GM18507 (cell line): ENCODE data around the gene UCHL3.
A peak's percentile ranks its signal among the peaks of the same experiment; 100 is the strongest.

Experiments used
- DNase-seq: peaks from one replicate; pipeline ENCODE4 v3.0.0; 2011; ENCODE audit warnings: low read depth; ENCODE audit not compliant: insufficient read length; ENCODE audit errors: extremely low spot score
- FAIRE-seq: peaks from 2 replicates; lab custom pipeline; 2011; peaks lifted over from hg19 to GRCh38; lab: Jason Lieb, UNC

UCHL3 gene

DNA sequence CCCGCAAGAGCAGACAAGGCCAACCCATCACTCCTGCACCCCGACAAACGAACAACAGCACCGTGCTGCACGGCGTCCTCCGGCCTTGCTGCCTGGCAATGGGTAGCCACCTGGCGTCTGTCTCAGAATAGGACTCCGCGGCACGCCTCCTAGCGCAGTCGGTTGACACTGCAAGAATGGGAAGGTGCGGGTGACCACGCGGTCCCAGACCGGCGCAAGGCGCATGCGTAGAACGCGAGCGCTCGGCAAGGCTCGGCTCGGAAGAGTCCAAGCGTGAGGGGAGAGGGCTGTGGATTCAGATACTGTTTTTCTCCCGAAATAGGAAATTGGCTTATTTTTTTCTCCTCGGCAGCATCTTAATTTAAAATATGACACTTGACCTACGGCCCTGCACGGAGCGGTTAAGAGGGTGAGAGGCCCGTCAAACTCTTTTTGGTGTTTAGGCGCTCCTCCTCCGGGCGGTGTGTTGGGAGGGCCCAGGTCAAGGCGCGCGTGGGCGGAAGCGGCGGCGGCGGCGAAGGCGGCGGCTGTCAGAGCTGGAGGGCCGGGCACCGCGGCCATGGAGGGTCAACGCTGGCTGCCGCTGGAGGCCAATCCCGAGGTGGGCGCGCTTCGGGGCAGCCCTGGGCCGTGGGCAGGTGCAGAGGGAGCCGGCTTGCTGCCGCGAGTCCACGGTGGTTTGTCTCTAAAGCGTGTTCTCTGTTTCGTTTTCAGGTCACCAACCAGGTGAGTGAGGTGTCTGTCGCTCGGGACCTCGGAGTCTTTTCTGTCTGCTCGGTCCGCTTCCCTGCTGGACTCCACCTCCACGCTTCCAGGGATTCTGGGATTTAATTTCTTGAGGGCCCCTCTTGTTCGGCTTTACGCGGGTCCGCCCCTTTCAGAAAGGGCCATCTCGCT is at the start of gene UCHL3:
UCHL3 (plus strand) TSS at position 530 of the 897 bp plus-strand sequence; CDS start at position 560, 30 bp downstream.
- DNase-seq (peak; percentile 98), FAIRE-seq (peak; percentile 100)

DNA sequence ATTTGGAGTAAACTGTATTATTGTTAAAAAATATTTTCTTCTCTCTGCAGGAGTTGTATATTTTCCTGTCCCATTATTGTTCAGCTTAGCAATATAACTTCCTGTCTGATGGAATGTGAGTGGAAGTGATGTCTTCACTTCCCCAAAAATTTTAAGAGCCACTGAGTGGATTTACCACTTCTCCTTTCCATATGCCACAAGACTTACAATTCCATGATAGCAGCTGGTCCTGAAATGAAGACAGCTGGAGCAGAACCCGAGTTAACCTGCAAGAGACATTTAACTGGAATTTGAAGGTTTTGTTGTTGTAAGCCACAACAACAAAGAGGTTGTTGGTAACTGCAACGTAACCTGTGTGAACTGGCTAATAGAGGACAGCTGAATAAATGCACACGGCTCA is 44.3 kb upstream of the UCHL3 start:
- FAIRE-seq (no peak), DNase-seq (no peak)

DNA sequence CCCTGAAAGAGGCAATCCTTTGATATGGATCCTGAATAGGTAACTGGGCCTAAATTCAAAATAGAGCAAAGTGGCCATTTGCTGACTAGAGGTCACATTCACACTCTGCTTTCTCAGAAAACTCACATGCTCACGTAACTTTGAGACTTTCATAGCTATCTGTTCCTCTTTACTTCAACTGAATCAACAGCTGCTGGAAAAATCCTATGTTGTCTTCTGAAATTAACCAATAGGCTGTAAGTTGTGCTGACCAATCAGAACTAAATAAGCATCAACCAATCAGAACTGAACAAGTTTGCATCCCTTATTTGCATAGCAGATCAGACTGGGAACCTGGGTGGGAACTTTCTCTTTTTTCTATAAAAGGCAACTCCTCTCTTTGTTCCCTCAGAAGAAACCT is 43.6 kb upstream of the UCHL3 start:
- DNase-seq (no peak), FAIRE-seq (peak; percentile 15)

DNA sequence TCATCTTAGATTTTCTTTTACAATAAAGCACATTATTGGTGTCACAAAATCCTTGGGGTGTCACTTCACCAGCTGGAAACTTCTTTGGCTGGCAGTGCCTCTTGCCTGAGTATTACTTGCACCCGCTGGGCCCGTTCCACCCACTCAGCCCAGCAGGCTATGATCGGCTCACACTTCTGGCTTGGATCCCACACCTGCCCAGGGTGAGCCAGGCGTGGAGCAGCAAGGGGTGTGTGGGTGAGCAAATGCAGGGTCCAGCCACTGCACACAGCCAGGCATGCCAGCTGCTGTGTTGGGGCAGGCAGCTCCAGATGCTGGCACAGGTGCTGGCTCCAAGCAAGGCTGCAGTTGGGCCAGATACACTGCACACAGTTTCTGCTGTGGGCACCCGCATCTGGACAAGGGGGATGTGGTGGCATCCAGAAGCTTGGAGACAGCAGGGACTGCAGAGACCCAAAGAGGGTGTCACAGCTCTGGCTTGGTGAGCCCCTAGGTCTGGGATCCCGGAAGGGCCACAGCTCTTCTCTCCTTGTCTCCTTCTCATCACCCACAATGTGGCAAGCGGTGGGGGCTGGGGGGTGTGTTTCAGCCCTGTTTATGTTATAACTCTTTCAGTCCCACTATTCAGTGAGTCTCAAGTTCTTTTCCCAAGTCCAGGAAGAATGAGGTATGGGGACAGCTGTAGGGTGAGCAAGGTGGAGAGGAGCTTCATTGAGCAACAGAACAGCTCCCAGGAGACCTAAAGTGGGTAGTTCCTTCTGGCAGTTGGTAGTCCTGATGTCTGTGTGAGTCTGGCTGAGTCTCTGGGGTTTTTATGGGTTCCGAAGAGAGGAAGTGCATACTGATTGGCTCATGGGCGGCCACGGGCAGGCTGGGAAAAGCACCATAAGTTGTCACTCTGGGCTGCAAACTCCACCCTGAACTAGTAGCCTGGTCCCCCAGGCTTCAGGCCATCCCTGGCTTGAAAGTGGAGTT is 42.3 kb upstream of the UCHL3 start:
- peak; percentile 18 for FAIRE-seq
- no peak for DNase-seq

DNA sequence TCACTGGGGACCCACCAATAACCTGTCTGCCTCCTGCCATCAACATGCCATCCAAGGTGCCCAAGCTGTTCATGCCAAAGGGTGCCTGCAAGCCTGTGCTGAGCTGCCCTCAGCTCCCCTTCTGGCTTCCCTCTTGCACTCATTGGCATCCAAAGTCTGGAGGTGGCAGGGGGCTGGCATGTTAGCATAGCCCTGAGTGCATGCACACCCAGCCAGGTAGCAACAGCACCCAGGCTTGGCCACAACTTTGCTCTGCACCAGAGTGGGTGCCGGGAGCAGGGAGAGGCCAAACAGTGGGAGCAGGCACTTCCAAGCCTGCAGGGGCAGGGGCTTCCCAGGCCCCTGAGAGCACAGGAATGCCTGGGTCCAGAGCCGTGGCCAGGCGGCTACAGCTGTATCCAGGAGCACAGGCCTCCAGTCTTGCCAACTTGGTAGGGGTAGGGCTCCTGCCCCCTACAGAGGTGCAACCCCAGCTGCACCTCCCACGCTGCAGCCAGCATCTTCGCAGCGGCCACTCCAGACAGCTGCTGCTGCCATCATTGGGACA is 41.5 kb upstream of the UCHL3 start:
- DNase-seq (no peak), FAIRE-seq (no peak)

DNA sequence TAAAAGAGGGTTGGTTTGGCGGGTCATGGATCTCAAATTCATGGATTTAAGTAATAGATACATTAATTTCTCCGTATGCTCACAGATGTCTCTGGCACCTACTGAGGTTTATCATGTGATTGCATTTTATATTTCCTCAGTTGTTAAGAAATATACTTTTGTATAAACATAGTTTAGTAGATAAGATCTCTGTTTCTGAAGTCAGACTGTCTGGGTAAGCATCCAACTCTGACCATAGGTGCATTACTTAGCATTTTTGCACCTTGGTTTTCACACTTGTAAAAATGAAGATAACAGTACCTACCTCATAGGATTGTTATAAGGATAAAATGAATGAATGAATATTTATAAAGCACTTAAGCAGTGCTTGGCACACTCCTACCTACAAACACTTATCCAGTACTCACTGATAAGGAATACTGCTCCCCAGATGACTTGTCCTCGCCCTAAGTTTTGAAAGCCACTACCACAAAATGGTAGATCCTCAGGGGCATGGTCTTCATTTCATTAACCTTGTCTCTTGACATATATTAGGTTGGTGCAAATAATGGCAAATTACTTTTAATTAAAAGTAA is 38.5 kb upstream of the UCHL3 start:
- DNase-seq = no peak
- no peak for FAIRE-seq

DNA sequence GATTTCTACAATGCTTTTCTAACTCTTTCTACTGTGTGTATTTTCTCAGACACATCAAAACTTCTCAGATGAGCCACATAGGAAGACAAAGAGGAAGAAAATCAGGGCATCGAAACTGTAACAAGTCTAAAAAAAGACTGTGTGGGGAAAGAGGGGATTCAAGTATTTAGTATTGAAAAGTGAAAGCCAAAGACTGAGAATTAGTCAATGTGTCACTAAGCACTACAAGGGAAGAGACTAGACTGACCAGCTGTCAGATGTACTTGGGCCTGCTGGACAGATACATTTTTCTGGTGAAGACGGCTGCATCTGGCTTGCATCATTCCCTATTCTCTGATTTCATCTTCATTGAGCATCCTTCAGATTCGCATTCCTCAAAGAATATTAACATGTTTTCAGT is 37.3 kb upstream of the UCHL3 start:
- FAIRE-seq = peak; percentile 95

DNA sequence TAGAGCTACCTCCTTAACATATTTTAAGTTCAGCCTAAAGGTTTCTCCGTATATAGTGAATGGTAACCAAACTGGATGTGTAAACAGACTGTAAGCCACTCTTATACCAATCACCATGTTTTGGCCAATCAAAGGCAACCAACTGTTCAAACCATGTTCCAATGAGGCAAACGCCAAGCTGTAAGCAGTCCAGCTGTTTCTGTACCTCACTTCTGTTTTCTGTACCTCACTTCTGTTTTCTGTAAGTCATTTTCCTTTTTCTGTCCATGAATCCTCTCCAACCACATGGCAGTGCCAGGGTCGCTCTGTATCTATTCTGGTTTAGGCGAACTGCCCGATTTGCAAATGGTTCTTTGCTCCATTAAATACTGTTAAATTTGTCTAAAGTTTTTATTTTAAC is 36.3 kb upstream of the UCHL3 start:
- peak; percentile 68 for FAIRE-seq

More for the DNA sequence above, 37.3 kb upstream of the UCHL3 start:
- DNase-seq = peak; percentile 37

DNA sequence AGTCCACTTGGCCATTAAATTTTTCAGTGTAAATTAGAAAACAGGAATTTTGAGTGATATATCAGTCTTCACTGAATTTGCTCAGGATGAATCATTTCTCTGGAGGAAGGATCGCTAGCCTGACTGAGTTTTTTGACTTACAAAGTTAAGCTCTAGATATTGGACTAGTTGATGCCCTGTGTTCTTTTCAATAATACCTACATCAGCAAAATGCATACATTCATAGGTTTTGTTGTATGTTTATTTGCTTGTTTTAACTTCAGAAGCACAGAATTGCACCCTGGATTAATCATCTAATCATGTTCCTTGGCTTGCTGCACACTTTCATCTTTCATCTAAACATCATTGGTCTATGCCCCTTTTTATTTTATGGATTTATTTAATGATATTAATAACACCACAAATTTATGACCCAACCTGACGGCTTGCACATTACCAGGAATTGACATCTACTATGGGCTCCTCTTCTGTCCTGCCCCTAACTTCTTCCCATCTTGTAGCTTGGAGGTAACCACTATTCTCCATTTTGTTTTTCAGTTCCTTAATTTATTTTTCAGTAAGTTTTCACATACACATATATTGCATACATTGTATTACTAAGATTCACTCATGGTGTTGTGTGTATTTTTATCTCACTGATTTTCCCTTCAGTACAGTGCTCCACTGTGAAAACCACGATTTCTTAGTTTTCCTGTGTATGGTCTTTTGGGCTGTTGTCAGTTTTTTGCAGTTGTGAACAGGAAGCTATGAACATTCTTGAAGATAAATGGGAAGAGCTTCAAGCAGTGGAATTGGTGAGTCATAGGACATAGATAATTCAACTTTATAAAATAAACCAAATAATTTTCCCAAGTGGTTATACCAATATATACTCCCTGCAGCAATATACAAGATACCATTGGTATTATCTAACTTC is 35.3 kb upstream of the UCHL3 start:
- DNase-seq (no peak), FAIRE-seq (peak; percentile 69)

More for the DNA sequence above, 36.3 kb upstream of the UCHL3 start:
- no peak for DNase-seq

DNA sequence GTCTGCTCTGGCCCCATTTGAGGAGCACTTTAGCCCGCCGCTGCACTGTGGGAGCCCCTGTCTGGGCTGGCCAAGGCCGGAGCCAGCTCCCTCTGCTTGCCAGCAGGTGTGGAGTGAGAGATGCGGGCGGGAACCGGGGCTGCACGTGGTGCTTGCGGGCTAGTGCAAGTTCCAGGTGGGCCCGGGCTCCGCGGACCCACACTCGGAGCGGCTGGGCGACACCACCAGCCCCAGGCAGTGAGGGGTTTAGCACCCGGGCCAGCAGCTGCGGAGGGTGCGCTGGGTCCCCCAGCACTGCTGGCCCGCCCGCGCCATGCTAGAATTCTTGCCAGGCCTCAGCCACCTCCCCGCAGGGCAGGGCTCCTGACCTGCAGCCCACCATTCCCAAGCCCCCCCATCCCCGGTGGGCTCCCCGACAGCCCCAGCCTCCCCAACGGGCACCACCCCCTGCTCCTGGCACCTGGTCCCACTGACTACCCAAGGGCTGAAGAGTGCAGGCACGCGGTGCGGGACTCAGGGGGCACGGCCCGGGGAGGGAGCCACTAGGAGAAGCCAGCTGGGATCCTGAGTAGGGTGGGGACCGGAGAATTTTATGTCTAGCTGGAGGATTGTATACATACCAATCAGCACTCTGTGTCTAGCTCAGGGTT is 31.0 kb upstream of the UCHL3 start:
- no peak for FAIRE-seq

DNA sequence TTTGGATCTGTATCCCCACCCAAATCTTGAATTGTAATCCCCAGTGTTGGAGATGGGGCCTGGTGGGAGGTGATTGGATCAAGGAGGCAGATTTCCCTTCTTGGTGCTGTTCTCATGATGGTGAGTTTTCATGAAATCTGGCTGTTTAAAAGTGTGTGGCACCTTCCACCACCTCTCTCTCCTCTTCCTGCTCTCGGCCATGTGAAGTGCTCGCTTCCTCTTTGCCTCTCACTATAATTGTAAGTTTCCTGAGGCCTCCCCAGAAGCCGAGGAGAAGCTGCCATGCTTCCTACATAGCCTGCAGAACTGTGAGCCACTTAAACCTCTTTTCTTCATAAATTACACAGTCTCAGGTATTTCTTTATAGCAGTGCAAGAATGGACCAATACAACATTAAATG is 27.6 kb upstream of the UCHL3 start:
- FAIRE-seq (peak; percentile 75), DNase-seq (no peak)

More for the DNA sequence above, 31.0 kb upstream of the UCHL3 start:
- DNase-seq = no peak

DNA sequence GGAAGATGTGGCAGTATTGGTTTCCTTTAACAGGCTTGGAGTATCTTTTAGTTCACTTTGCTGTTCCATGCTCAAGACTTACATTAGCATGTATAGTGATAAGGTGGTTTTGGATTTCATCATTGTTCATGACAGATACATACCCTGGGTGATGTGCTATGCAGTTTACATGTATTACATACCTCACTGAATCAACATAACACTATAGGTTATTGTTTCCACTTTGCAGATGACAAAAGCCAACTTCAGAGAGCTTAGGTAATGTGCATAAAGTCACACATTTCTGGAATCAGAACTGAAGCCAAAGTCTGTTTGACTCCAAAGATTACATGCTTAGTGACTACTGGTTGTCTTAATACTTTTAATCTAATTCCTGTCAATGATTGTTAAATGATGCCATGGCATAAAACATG is 19.0 kb upstream of the UCHL3 start:
- FAIRE-seq (peak; percentile 67), DNase-seq (no peak)

DNA sequence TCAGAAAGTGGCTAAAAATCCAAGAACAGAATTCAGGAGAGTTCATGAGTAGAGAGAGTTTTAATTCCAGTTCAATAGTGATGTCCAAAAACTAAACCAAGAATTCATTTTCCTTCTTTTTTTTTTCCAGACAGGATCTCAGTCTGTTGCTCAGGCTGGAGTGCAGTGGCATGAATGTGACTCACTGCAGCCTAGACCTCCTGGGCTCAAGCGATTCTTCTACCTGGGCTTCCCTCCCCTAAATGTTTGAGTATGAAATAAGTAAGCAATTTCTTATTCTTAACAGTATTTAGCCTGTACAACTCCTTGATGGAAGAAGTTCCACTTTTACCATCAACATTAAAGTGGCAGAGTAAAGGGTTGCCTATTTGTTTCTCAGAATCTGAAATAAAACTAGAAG is 15.7 kb upstream of the UCHL3 start:
- FAIRE-seq (peak; percentile 5), DNase-seq (no peak)

DNA sequence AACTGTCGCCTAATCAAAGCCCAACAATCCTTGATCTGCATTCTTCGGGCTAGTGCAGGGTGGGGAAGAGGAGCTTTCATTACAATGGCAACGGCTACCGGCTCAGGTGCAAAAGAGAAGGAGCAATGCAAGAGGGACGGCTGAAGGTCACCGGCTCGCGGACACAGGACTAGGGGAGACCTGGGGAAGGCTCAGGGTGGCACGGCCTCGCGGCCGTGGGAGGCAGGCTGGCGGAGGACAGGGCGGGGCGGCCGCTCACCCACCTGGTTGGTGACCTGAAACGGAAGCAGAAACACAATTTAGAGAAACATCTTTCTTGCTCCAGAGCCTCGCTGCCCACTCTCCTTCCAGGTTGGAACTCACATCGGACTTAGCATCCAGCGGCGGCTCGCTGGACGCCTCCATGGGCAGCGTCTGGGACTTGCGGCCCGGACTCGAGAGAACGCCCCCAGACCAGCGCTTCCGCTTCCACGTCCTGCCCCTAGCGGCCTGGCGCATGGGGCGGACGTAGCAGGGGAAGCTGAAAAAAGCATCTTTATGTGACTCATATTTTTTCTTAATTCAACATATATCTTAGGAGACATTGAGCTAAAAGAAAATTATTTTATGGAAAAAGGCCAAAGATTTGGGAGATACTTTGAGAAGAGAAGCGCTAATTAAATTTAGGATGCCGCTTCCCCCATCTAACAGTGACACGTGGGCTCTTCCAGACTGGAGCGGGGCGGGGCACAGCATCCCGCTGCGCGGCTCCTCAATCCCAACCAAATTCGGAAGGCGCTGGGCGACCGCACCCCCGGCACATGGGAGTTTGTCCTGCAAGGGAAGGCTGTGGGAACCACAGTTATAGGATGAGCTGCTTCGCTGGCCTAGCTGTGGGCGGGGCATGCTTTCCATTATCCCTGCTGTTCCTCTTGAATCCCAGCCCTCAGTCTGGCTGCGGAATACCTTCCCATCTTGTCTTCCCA is 11.9 kb upstream of the UCHL3 start, which contains the start of gene COMMD6:
COMMD6 (minus strand) TSS at position 441 of the 965 bp plus-strand sequence; CDS start at position 405, 36 bp downstream.
- peak; percentile 97 for FAIRE-seq

DNA sequence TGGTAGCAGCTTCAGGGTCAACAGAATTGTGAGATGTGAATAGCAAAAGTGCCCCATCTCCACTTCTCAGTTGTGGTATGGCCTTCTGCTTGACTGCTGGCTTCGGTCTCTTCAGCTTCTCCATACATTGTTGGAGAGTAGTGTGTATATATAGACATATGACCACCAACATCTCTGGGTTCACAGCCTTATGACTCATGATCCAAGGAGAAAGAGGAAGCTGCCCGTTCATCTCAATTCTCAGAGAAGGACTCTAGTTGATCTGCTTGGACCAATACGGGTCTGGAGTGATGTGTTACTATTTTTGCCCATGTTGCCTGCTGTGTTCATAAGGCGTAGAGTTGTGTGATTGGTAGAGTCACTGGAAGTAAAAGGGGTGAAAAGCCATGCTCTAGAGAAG is 8.3 kb upstream of the UCHL3 start:
- DNase-seq (no peak), FAIRE-seq (peak; percentile 56)

More for the DNA sequence above, 11.9 kb upstream of the UCHL3 start, which contains the start of gene COMMD6:
- DNase-seq = peak; percentile 86

DNA sequence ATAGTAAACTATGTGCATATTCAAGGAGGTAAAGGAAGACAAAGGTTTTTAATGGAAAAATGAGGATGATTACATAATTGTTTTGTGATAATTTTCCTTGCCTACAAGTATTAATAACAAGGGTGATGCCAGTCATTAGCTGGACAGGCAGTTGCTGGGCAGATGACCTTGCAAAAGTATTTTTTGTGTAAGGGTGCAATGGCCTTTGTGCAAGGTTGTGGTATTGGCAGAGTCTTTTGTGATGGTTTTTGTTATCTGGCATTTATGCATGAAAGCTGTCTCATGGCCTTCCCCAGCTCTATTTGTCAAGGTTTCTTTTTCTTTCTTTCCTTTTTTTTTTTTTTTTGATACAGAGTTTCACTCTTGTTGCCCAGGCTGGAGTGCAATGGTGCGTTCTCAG is 7.6 kb upstream of the UCHL3 start:
- FAIRE-seq (no peak), DNase-seq (no peak)
